Effector memory CD8-positive, alpha-beta T cell (primary cell): ENCODE data around the gene TAMM41.
"Not testable (repeated sequence)": the region's sequence is repeated elsewhere in the genome, so short reads cannot be mapped to it uniquely, and the experiment has no call there.

Experiments
- ATAC-seq: fragments of 150-1000 bp; cut with Tn5 transposase; replicated peaks from 2 replicates; pipeline ENCODE4 v1.10.0; 2021; ENCODE audit warnings: mild to moderate bottlenecking, moderate library complexity
- DNase-seq, 3 experiments: peaks; one replicate each; pipeline ENCODE4 v3.0.0; 2021
- H3K27ac Mint-ChIP-seq, 2 donors: one replicate each; pipeline ENCODE4 v1.8.0; 2022; ENCODE audit warnings: mild to moderate bottlenecking in 2 of 2, mixed read lengths in 2 of 2, moderate library complexity in 2 of 2
- H3K27me3 Mint-ChIP-seq, 2 donors: one replicate each; pipeline ENCODE4 v1.8.0; 2022; ENCODE audit warnings: mixed read lengths in 2 of 2
- H3K36me3 Mint-ChIP-seq: one replicate; pipeline ENCODE4 v1.8.0; 2022; ENCODE audit warnings: mild to moderate bottlenecking, moderate library complexity, mixed read lengths; ENCODE audit not compliant: insufficient read depth
- H3K4me1 Mint-ChIP-seq, 2 donors: one replicate each; pipeline ENCODE4 v1.8.0; 2022; ENCODE audit warnings: low read depth in 2 of 2, mixed read lengths in 2 of 2
- H3K4me3 Mint-ChIP-seq, 2 donors: one replicate each; pipeline ENCODE4 v1.8.0; 2022; ENCODE audit warnings: mild to moderate bottlenecking in 2 of 2, mixed read lengths in 2 of 2, moderate library complexity in 2 of 2
- H3K9me3 Mint-ChIP-seq, 2 donors: one replicate each; pipeline ENCODE4 v1.8.0; 2022; ENCODE audit warnings: mixed read lengths in 2 of 2
- total RNA-seq, 9 experiments: gene quantifications; one replicate each; lab custom pipeline; 2026; lab: John Stamatoyannopoulos, UW

The TAMM41 gene
- total RNA-seq = 12.1 to 41.8 (median 17.9) reads per million in 9 experiments

- Mint-ChIP-seq H3K27me3 (no peaks in the 10 kb centered on the region), H3K36me3 (peaks cover 20% of the 10 kb centered on the region), H3K9me3 (no peaks in the 10 kb centered on the region), H3K27ac (peak within 1 kb of the TSS; percentile 95 to 99), H3K4me1 (peaks cover 39 to 40% of the 10 kb centered on the region in 2 donors), H3K4me3 (peak within 1 kb of the TSS; percentile 95 to 100)
- peak; percentile 81 to 86 (median 83) for DNase-seq
- peak; percentile 99 for ATAC-seq
These were observed at the start of gene TAMM41 for GRCh38 chr3:11846281-11847266. Gene TAMM41 (minus strand): TSS chr3:11846885. CDS start chr3:11846636, 249 bp downstream.

- H3K36me3 Mint-ChIP-seq = no peaks in the 10 kb centered on the region
- DNase-seq (no peak), ATAC-seq (no peak)
- H3K4me3 Mint-ChIP-seq = no peak overlapping the region
- H3K4me1 Mint-ChIP-seq = no peaks in the 10 kb centered on the region
- no peaks in the 10 kb centered on the region for H3K9me3 Mint-ChIP-seq
- H3K27me3 Mint-ChIP-seq = peaks cover 11 to 21% of the 10 kb centered on the region in 2 donors
- H3K27ac Mint-ChIP-seq = no peak overlapping the region
These were observed 32.2 kb upstream of the TAMM41 start for GRCh38 chr3:11878837-11879236.

- H3K36me3 Mint-ChIP-seq, H3K4me3 Mint-ChIP-seq, DNase-seq, H3K9me3 Mint-ChIP-seq, H3K27ac Mint-ChIP-seq, ATAC-seq, H3K4me1 Mint-ChIP-seq: not testable (repeated sequence)
- peaks cover 18 to 33% of the 10 kb centered on the region in 2 donors for H3K27me3 Mint-ChIP-seq
These were observed 28.0 kb upstream of the TAMM41 start for GRCh38 chr3:11874707-11875106.

GRCh38 chr3:11863739-11864138 is 17.1 kb upstream of the TAMM41 start:
- not testable (repeated sequence) for H3K4me1 Mint-ChIP-seq, H3K4me3 Mint-ChIP-seq, ATAC-seq, H3K36me3 Mint-ChIP-seq, H3K9me3 Mint-ChIP-seq, H3K27ac Mint-ChIP-seq, DNase-seq
- H3K27me3 Mint-ChIP-seq = peaks cover 31 to 67% of the 10 kb centered on the region in 2 donors

GRCh38 chr3:11862584-11862983 is 15.9 kb upstream of the TAMM41 start:
- H3K4me1 Mint-ChIP-seq, ATAC-seq, H3K9me3 Mint-ChIP-seq, H3K4me3 Mint-ChIP-seq, H3K36me3 Mint-ChIP-seq, H3K27ac Mint-ChIP-seq, DNase-seq: not testable (repeated sequence)
- peaks cover 28 to 66% of the 10 kb centered on the region in 2 donors for H3K27me3 Mint-ChIP-seq

GRCh38 chr3:11862145-11862544 is 15.5 kb upstream of the TAMM41 start:
- H3K9me3 Mint-ChIP-seq, ATAC-seq, DNase-seq, H3K27ac Mint-ChIP-seq, H3K4me3 Mint-ChIP-seq, H3K4me1 Mint-ChIP-seq, H3K36me3 Mint-ChIP-seq: not testable (repeated sequence)
- H3K27me3 Mint-ChIP-seq = peaks cover 28 to 70% of the 10 kb centered on the region in 2 donors

- not testable (repeated sequence) for H3K4me3 Mint-ChIP-seq, H3K36me3 Mint-ChIP-seq, ATAC-seq, H3K4me1 Mint-ChIP-seq, DNase-seq, H3K9me3 Mint-ChIP-seq, H3K27ac Mint-ChIP-seq
- peaks cover 15 to 65% of the 10 kb centered on the region in 2 donors for H3K27me3 Mint-ChIP-seq
These were observed 13.5 kb upstream of the TAMM41 start for GRCh38 chr3:11860213-11860612.

GRCh38 chr3:11853450-11853849 is 6.8 kb upstream of the TAMM41 start:
- Mint-ChIP-seq H3K9me3 (no peaks in the 10 kb centered on the region), H3K27ac (no peak overlapping the region), H3K4me1 (no peaks in the 10 kb centered on the region), H3K4me3 (no peak overlapping the region), H3K36me3 (no peaks in the 10 kb centered on the region), H3K27me3 (peaks cover 13 to 44% of the 10 kb centered on the region in 2 donors)
- ATAC-seq (no peak), DNase-seq (no peak)

- no peaks in the 10 kb centered on the region for H3K9me3 Mint-ChIP-seq
- H3K4me3 Mint-ChIP-seq = no peak overlapping the region
- H3K36me3 Mint-ChIP-seq = no peaks in the 10 kb centered on the region
- ATAC-seq (no peak), DNase-seq (no peak)
- no peak overlapping the region for H3K27ac Mint-ChIP-seq
- peaks cover 29 to 31% of the 10 kb centered on the region in 2 donors for H3K4me1 Mint-ChIP-seq
- peaks cover 12 to 21% of the 10 kb centered on the region in 2 donors for H3K27me3 Mint-ChIP-seq
These were observed 3.3 kb upstream of the TAMM41 start for GRCh38 chr3:11850003-11850402.

- DNase-seq (no peak), ATAC-seq (no peak)
- peaks cover 10% of the 10 kb centered on the region for H3K36me3 Mint-ChIP-seq
- no peaks in the 10 kb centered on the region for H3K9me3 Mint-ChIP-seq
- peak overlapping the region; percentile 95 to 99 for H3K27ac Mint-ChIP-seq
- H3K27me3 Mint-ChIP-seq = peaks cover 5 to 7% of the 10 kb centered on the region in 2 donors
- H3K4me1 Mint-ChIP-seq = peaks cover 38 to 39% of the 10 kb centered on the region in 2 donors
- H3K4me3 Mint-ChIP-seq = peak overlapping the region; percentile 95 to 100
These were observed 922 bp upstream of the TAMM41 start for GRCh38 chr3:11847607-11848006.

GRCh38 chr3:11845651-11846050 is 1.0 kb downstream of the TAMM41 start:
- Mint-ChIP-seq H3K27ac (peak overlapping the region; percentile 95 to 99), H3K9me3 (no peaks in the 10 kb centered on the region), H3K4me1 (peaks cover 39 to 40% of the 10 kb centered on the region in 2 donors), H3K4me3 (peak overlapping the region; percentile 95 to 100), H3K36me3 (peaks cover 29% of the 10 kb centered on the region), H3K27me3 (no peaks in the 10 kb centered on the region)
- no peak for ATAC-seq
- no peak for DNase-seq

GRCh38 chr3:11844891-11845290 is 1.8 kb downstream of the TAMM41 start:
- ATAC-seq (no peak), DNase-seq (no peak)
- Mint-ChIP-seq H3K36me3 (peaks cover 36% of the 10 kb centered on the region), H3K27ac (peak overlapping the region; percentile 95 to 99), H3K9me3 (no peaks in the 10 kb centered on the region), H3K4me1 (peaks cover 39 to 40% of the 10 kb centered on the region in 2 donors), H3K4me3 (peak overlapping the region; percentile 95 to 100), H3K27me3 (no peaks in the 10 kb centered on the region)

- no peaks in the 10 kb centered on the region for H3K4me1 Mint-ChIP-seq
- H3K27ac Mint-ChIP-seq = no peak overlapping the region
- no peaks in the 10 kb centered on the region for H3K9me3 Mint-ChIP-seq
- peaks cover 67% of the 10 kb centered on the region for H3K36me3 Mint-ChIP-seq
- no peak overlapping the region for H3K4me3 Mint-ChIP-seq
- ATAC-seq (no peak), DNase-seq (no peak)
- no peaks in the 10 kb centered on the region for H3K27me3 Mint-ChIP-seq
These were observed 11.6 kb downstream of the TAMM41 start for GRCh38 chr3:11835028-11835639.
